HUES48 (cell line): ENCODE data around the gene UNC79.

Experiments
- H3K27ac ChIP-seq: one replicate; pipeline ENCODE4 v1.7.0; 2013; ENCODE audit warnings: low read depth, low read length, inconsistent platforms
- H3K27me3 ChIP-seq: 2 replicates; pipeline ENCODE4 v1.6.1; 2013; ENCODE audit warnings: mild to moderate bottlenecking, low read length; ENCODE audit not compliant: control insufficient read depth, insufficient read depth
- H3K36me3 ChIP-seq: 2 replicates; pipeline ENCODE4 v1.6.1; 2013; ENCODE audit warnings: low read length; ENCODE audit not compliant: control insufficient read depth, insufficient read depth
- H3K4me1 ChIP-seq: 2 replicates; pipeline ENCODE4 v1.6.1; 2013; ENCODE audit warnings: mild to moderate bottlenecking, low read length; ENCODE audit not compliant: control insufficient read depth, insufficient read depth
- H3K4me3 ChIP-seq: 2 replicates; pipeline ENCODE4 v1.5.1; 2013; ENCODE audit warnings: mild to moderate bottlenecking, low read depth, low read length
- H3K9ac ChIP-seq: 2 replicates; pipeline ENCODE4 v1.6.1; 2013; ENCODE audit warnings: mild to moderate bottlenecking, low read depth, low read length, moderate library complexity
- H3K9me3 ChIP-seq: 2 replicates; pipeline ENCODE4 v1.6.1; 2013; ENCODE audit warnings: low read length; ENCODE audit not compliant: control insufficient read depth, insufficient read depth

The UNC79 gene

DNA sequence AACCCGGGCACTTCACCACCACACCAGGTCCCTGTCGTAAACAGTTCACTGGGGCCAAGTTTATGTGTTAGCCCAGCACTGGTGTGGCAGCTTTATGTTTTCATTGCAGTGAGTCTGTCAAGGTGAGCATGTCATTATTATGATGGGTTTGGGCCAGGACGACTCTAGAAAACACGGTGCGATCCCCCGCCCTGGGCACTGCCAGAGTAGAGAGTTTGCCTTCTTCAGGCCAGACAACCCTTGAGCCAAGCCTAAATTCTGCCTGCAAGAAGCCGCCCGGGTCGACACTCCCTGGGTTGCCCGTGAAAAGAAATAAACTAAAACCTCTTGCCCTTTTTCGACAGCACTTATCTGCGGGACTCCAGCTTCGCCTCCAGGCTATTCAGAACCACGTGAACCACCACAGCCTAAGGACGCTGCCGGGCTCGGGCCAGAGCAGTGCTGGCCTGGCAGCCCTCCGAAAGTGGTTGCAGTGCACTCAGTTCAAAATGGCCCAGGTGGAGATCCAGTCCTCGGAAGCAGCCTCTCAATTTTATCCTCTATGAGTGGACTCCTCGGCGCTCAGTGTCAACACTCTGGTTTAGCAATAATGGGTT, 275.7 kb downstream of the UNC79 start:
- Histone ChIP-seq H3K36me3 (no peaks in the 10 kb centered on the region), H3K4me3 (no peak overlapping the region), H3K9me3 (no peaks in the 10 kb centered on the region), H3K9ac (no peak overlapping the region), H3K27me3 (no peaks in the 10 kb centered on the region), H3K4me1 (no peaks in the 10 kb centered on the region), H3K27ac (no peak overlapping the region)

DNA sequence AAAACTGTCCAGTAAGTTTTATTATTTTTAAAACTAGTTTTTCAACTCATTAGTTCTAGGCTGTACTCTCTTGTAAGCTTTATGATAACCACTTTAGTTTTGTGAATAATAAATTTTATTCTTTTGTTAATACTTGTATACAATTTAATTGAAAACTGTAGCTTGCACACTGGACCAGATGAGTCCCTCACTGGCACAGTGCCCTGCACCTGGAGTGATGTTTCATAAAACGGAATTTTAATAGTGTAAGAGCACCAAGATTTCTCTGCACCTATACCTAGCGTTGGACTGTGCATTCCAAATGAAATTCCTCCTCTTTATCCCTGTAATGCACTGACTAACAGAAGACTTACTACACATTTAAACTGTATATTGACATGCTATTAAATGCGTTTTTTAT, 276.7 kb downstream of the UNC79 start:
- Histone ChIP-seq H3K27ac (no peak overlapping the region), H3K4me3 (no peak overlapping the region), H3K9ac (no peak overlapping the region), H3K4me1 (peaks cover 2% of the 10 kb centered on the region; the same call in 1 of the 2 replicates), H3K27me3 (no peaks in the 10 kb centered on the region), H3K36me3 (no peaks in the 10 kb centered on the region), H3K9me3 (no peaks in the 10 kb centered on the region)

DNA sequence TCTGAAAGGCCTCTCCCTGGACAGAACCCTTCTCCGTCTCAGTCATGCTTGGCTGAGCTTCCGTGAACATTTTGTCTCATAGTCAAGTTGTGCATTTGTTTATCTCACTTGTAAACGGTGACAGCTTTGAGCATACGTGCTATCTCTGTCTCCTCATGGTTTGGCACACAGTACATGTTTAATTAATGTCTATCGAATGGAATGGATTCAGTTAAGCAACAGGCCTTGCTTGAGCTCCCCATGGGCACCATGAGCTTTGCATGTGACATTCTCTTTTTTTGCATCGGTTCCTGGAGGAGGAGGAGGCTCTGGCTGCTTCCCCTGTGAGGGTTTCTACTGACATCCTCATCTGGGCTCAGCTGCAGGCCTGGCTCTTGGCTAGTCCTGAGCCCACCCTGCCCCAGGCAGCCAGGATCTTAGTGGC, 277.6 kb downstream of the UNC79 start:
- no peak overlapping the region for H3K27ac ChIP-seq
- peaks cover 9% of the 10 kb centered on the region; the same call in 1 of the 2 replicates for H3K4me1 ChIP-seq
- no peak overlapping the region for H3K9ac ChIP-seq
- H3K4me3 ChIP-seq, result no peak overlapping the region
- H3K36me3 ChIP-seq, result no peaks in the 10 kb centered on the region
- no peaks in the 10 kb centered on the region for H3K27me3 ChIP-seq
- H3K9me3 ChIP-seq, result no peaks in the 10 kb centered on the region

DNA sequence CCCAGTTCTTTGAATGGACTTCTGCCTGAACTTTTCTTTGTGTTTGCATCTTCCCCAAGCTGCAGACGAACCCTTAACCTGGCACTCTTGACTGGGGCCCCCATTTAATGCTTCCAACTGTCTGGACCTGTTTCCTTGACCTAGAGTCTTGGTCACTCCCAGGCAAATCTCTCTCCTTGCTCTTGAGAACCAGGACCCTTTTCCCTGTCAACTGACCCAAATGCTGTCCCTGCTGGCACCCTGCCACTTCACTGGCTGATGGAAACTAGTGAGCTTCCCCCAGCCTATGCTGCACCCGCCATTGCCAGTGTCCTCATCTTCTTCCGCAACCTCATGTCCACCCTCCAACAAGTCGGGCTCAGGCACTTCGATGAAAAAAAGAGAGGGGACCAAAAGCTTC, 278.1 kb downstream of the UNC79 start:
- no peak overlapping the region for H3K4me3 ChIP-seq
- no peak overlapping the region for H3K27ac ChIP-seq

GRCh38 chr14:93709249-93709648, 278.5 kb downstream of the UNC79 start:
- Histone ChIP-seq H3K27ac (no peak overlapping the region), H3K9me3 (no peaks in the 10 kb centered on the region), H3K9ac (no peak overlapping the region), H3K4me1 (peaks cover 9% of the 10 kb centered on the region; the same call in 1 of the 2 replicates), H3K27me3 (no peaks in the 10 kb centered on the region), H3K36me3 (no peaks in the 10 kb centered on the region), H3K4me3 (no peak overlapping the region)

More for the DNA sequence above, 278.1 kb downstream of the UNC79 start:
- no peaks in the 10 kb centered on the region for H3K9me3 ChIP-seq
- peaks cover 9% of the 10 kb centered on the region; the same call in 1 of the 2 replicates for H3K4me1 ChIP-seq
- H3K9ac ChIP-seq, result no peak overlapping the region
- no peaks in the 10 kb centered on the region for H3K36me3 ChIP-seq
- H3K27me3 ChIP-seq, result no peaks in the 10 kb centered on the region

- Histone ChIP-seq H3K36me3 (no peaks in the 10 kb centered on the region), H3K27me3 (no peaks in the 10 kb centered on the region), H3K9ac (no peak overlapping the region), H3K27ac (no peak overlapping the region), H3K4me1 (peaks cover 9% of the 10 kb centered on the region; the same call in 1 of the 2 replicates), H3K4me3 (no peak overlapping the region), H3K9me3 (no peaks in the 10 kb centered on the region)
Observed at GRCh38 chr14:93712079-93712837, 281.5 kb downstream of the UNC79 start.

DNA sequence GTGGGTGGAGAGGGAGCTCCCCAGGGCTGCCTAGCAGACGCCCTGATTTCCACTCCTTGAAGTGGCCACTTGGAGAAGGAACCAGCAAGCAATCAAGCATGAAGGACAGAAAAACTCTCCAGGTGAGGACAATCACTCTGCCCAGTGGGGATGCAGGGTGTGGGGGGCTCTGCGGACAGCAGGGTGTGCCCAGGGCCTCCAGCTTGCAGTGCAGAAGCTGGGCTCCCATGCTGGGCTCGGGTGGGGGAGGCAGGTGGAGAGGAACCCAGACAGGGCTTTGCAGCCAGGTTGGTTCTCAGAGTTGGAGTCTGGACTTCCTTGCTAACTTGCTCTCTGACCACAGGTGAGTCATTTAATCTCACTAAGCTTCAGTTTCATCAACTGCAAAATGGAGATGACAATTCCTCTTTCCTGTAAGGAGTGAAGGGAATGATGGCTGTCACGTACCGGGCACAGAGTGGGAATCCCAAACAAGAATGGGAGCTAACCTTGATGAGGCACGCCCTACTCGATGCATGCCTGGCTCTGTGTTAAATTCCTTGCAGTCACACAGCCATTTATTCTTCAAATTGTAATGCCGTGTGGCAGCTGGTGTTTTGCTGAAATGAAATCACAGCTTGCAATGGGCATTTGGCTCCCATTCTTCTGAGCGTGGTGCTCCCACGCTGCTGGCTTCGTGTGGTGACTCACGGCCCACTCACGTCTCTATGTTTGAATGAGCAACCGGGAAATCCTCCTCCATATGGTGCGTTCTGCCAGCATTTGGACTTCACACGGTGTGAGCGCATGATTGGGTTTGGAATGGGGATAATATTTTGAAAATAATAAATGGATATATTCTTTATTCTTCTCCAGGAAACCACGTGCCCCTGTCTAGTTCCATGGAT, 282.3 kb downstream of the UNC79 start:
- H3K27me3 ChIP-seq, result no peaks in the 10 kb centered on the region
- peaks cover 9% of the 10 kb centered on the region; the same call in 1 of the 2 replicates for H3K4me1 ChIP-seq
- H3K9ac ChIP-seq, result no peak overlapping the region
- H3K36me3 ChIP-seq, result no peaks in the 10 kb centered on the region
- H3K9me3 ChIP-seq, result no peaks in the 10 kb centered on the region
- H3K27ac ChIP-seq, result no peak overlapping the region
- H3K4me3 ChIP-seq, result no peak overlapping the region

- Histone ChIP-seq H3K9ac (no peak overlapping the region), H3K9me3 (no peaks in the 10 kb centered on the region), H3K27ac (no peak overlapping the region), H3K4me3 (no peak overlapping the region), H3K4me1 (peaks cover 9% of the 10 kb centered on the region; the same call in 1 of the 2 replicates), H3K27me3 (no peaks in the 10 kb centered on the region), H3K36me3 (no peaks in the 10 kb centered on the region)
Observed at GRCh38 chr14:93713726-93714405, 283.1 kb downstream of the UNC79 start.

DNA sequence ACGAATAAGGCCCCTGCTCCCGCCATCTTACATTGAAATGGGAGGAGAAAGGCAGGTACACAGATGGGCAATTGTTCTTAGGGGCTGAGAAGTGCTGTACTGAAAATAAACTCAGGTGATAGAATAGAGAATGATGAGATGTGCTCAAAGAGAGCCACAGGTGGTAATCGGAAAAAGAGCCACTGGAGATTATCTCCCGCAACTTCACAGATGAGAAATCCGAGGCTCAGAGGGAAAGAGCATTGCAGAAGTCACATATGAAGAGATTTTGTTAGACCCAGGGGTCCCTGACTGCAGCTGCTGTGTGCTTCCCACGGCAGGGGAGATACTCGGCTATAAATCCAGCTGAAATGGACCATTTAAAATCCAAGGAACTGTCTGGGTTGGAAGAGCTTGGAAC, 283.9 kb downstream of the UNC79 start:
- H3K9ac ChIP-seq, result no peak overlapping the region
- no peaks in the 10 kb centered on the region for H3K36me3 ChIP-seq
- H3K4me1 ChIP-seq, result peaks cover 9% of the 10 kb centered on the region; the same call in 1 of the 2 replicates
- H3K4me3 ChIP-seq, result no peak overlapping the region
- H3K9me3 ChIP-seq, result no peaks in the 10 kb centered on the region
- no peaks in the 10 kb centered on the region for H3K27me3 ChIP-seq
- H3K27ac ChIP-seq, result no peak overlapping the region

- no peak overlapping the region for H3K27ac ChIP-seq
- H3K9me3 ChIP-seq, result no peaks in the 10 kb centered on the region
- no peak overlapping the region for H3K9ac ChIP-seq
- no peak overlapping the region for H3K4me3 ChIP-seq
- H3K27me3 ChIP-seq, result no peaks in the 10 kb centered on the region
- H3K4me1 ChIP-seq, result peaks cover 9% of the 10 kb centered on the region; the same call in 1 of the 2 replicates
- H3K36me3 ChIP-seq, result no peaks in the 10 kb centered on the region
Observed at GRCh38 chr14:93715279-93715927, 284.7 kb downstream of the UNC79 start.
